T follicular helper cell (primary cell): ENCODE results near the gene TSC1.

Experiments
- DNase-seq: peaks from one replicate; pipeline ENCODE4 v3.0.0-alpha.2; 2020; ENCODE audit warnings: low read depth

TSC1 gene

GRCh38 chr9:132937463-132937901 lies 6.9 kb downstream of the TSC1 start:
- no peak for DNase-seq

DNA sequence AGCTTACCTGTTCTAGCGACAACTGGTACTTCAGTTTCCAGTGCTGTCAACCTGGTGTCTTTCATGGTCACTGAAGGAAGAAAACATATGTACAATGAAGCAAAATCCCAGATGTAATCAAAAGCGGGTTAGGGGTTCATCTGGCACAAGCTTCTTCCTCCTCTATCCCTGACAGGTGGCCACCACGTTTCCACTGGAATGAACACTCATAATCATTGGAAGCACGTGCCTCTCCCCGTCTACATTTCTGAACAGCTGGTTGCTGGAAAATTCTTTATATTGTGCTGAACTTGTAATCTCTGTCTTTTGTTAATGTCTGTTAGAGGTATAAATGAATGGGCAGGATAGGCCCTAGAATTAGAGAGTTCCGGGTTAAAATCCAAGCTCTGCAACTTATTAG lies 9.4 kb downstream of the TSC1 start:
- no peak for DNase-seq

GRCh38 chr9:132931178-132931735 lies 13.2 kb downstream of the TSC1 start:
- DNase-seq = no peak

GRCh38 chr9:132927704-132928103 lies 16.7 kb downstream of the TSC1 start:
- DNase-seq = no peak

DNA sequence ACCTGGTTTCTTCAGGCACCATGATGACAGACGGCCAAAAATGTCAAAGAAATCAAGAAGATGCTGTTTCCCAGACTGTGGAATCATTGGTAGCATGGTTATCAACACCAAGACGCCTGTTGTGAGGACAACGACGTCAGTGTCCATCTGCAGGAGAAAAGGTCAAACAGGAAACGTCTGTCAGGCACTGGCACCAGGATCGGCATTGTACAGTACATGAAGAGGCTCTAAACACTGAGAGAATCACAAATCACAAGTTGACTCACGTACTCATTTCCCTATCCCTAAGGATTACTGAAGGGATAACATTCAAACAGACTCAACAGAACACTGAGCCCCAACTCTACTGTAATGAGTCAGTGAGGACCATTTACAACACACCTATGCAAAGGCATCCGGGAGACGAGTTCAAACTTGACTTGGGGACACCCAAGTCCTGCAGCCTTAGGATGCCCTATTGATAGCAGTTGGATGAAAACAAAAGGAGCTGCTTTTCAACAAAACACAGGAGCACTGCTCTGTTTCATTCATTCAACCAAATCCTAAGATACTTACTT lies 21.0 kb downstream of the TSC1 start:
- DNase-seq = no peak

DNA sequence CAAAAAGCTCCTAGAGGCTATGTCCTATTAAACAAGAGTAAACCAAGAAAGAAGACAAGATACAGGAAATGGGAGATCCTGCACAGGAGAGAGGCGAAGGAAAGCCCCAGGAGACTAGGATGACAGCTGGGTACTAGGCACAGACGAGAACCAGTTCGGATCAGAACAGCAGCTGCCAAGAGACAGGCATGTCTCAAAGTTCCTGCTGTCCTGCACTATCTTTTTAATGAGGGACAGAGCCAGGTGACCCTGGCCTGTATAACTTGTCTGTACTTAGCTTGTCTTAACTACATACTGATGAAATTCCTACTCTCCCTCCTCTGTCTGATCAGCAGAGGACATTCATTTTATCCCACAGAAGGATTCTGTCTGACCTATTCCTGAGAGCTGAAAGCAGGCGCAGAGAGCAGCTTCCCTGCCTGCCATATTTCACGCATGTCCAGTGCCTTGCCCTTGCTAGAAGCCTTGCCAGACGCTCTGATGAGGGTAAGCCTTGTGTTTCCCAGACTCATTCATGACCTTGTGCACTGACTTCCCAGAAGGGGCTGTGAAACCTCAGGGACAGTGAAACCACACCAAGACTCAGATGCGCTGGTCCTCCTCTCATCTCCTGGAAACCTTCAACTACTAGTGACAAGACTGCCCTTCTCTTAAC lies 24.7 kb downstream of the TSC1 start:
- DNase-seq = no peak

DNA sequence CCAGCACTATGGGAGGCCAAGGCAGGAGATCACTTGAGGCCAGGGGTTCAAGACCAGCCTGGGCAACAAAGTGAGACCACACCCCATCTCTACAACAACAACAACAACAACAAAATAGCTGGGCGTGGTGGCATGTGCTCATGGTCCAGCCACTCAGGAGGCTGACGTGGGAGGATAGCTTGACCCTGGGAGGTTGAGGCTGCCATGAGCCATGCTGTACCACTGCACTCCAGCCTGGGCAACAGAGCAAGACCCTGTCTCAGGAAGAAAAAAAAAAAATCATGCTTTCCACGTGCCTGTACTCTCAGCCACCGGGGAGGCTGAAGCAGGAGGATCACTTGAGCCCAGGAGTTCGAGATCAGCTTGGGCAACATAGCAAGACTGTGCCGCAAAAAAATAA lies 29.5 kb downstream of the TSC1 start:
- no peak for DNase-seq

DNA sequence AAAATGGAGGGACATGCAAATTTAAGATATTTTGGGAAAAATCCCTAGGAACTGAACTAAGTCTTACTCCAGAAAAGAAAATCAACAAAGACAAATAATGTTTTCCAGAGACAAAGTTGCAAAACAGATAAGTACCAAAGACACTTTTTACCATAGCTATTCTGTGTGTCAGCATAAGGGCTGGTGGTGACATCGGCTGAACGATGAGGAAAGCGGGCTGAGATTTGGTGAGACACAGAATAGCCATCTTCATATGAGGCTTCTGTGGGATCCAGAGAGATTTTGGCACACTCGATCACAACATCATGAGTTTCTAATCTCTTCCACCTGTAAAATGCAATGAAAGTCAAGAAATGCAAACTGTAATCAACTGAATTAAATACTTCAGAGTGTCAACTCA lies 32.3 kb downstream of the TSC1 start:
- no peak for DNase-seq

GRCh38 chr9:132910376-132910775 lies 34.0 kb downstream of the TSC1 start:
- DNase-seq = no peak

DNA sequence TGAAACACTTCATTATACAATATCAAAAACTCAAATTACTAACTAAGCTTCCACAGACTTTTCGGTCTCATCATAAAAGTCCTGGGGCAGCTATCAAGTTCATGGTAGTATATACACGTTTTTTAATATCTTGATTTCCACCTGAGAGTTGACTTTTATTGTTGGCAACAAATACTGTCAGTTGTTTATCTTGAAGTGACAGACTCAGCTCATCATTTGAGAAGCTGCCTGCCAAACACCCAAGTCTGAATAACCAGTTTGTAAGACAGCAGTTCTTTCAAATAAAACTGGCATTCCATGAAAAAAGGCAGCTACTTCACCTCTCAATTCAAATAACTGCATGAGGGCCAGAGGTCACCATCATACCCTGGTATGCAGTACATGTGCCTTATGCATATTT lies 35.1 kb downstream of the TSC1 start:
- no peak for DNase-seq

DNA sequence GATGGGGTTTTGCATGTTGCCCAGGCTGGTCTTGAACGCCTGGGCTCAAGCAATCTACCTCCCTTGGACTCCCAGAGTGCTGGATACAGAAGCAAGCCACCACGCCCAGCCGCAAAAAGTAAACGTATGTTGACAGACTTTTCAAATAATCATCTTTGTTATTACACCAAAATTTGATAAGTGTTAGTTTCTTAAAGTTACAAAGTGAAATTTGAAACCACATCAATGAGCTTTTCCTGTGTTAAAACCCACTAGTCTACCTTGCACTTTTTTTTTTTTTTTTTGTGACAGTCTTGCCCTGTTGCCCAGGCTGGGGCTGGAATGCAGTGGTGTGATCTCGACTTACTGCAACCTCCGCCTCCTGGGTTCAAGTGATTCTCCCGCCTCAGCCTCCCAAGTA lies 35.8 kb downstream of the TSC1 start:
- peak; percentile 8 for DNase-seq

DNA sequence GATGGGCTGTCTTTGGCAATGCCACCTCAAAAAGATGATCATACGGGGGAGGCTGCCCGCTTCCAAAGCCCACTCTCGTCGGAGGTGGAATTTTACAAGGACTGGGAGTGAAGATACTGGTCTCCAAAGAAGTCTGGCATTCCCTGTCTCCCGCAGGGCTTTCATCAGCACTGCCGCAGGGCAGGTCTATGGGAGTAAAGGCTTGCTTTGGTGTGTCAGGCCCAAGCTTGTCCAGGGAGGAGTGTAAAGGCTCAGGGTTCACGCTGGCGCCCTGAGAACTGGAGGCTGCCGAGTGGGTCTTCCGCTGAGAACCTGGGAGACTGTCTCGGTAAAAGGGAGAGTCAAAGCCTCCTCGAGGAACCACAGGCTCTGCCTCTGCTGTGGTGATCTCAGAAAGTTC lies 38.7 kb downstream of the TSC1 start:
- DNase-seq = no peak

DNA sequence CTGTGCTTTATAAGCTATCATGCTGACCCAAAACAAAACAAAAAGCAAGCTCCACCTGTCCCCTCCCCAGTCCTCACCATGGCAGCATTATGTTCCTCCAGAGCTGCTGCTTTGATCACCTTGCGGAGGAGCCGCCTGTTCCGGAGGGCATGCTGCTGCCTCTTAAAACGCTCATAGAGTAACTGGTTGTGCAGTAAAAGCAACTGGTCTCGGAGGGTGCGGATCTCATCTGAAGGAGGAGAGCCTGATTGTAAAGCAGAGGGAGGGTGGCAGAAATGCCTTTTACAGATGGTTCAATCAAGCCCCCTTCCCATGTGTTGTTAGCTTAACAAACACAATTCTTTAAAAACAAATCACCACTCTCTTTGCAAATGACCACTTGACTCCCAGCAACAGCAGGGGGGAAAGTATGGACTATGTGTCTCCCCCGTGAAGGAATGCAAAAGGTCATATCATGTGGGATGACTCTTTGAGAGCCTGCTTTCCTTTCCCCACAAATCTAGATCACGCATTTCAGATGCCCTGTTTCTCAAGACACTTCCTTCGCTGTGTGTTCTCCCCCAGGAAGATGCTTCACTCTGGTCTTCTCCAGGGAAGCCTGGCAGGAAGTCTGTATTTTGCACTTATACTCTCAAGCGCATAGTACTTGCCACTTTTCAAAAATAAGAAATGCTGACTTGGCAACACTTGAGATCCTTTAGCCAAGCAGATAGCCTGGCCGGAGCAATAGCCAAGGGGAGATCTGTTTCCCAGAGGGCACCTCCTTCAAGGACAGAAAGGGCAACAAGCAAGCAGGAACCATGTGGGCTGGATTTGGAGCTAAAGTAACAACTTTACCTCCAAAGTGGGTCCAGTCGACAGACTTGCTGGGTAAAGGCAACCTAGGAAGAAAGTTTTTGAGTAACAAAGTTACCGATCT lies 40.6 kb downstream of the TSC1 start:
- DNase-seq = no peak

DNA sequence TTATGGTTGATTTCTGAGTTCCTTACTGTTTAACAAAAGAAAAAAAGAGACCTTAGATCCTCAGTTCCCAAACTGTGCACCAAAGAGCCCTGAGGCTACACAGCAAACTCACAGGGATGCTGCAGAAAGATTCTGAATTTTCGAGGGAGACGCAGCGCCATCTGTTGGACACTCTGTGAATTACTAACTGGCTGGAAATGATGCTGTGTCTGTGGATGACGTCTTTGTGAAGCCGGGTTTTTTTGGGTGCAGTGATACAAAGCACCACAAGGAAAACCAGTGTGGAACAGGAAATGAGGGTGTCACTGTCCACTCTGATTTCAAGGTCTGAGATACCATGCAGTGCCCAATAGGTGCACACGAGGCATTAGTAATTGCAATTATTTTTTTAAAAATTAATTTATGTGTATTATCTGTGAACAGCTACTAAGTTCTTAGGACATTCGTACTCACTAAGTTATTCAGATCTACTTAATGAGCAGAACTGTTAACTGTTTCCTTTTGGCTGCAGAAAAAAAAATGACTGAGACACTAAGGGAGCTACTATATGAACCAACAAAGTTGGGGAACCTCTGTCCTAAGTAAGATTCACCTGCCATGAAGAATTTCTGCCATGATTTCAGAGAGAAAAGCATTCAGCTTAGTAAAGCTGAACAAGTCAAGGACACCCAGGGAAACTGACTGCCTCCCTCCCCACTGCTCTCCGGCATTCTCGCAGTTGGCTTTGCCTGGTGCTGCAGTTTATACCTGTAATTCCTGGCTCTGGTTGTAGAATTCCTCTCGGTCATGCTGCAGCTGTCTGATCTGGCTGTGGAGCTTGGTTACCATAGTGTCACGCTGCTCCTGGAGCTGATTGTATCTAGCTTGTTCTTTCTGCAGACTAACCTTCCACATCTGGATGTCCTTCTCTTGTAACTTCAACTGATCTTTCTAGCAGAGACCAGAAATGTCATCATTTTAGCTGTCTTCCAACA lies 42.3 kb downstream of the TSC1 start:
- DNase-seq = peak; percentile 68

GRCh38 chr9:132898051-132898450 lies 46.4 kb downstream of the TSC1 start:
- no peak for DNase-seq

GRCh38 chr9:132896906-132897305 lies 47.5 kb downstream of the TSC1 start:
- no peak for DNase-seq

- DNase-seq = no peak
Measured at GRCh38 chr9:132896264-132896663, 48.2 kb downstream of the TSC1 start.

- DNase-seq = no peak
Measured at GRCh38 chr9:132894862-132895835, 49.3 kb downstream of the TSC1 start.

GRCh38 chr9:132894346-132894745 lies 50.1 kb downstream of the TSC1 start:
- no peak for DNase-seq

DNA sequence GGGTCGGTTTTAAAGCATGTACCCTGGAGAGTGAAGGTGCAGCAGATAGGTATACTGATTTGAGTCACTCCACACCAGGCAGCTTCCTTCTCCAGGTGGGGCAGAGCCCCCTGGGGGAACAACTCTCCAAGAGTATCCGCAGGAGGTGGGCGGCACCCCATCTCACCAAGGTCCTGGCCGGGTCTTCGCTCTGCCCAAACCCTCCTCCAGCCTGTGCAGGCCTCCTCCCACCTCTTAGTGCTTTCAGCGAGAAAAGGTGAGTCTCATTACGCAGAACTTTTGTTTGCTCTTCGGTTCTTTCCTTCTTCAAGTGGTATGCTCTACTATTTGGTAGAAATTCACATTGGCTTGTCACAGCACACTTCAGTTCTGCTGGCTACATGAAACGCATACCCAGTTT lies 52.0 kb downstream of the TSC1 start:
- DNase-seq = no peak
